Activated T-cell treated with anti-CD3 and anti-CD28 coated beads for 24 hours (primary cell): ENCODE measurements around the gene NR6A1.

ENCODE experiments used
- DNase-seq: peaks from one replicate; pipeline ENCODE4 v3.0.0-alpha.2; 2020; ENCODE audit warnings: low read depth

The NR6A1 gene

GRCh38 chr9:124488641-124489210 lies 282.4 kb downstream of the NR6A1 start:
- DNase-seq = no peak

GRCh38 chr9:124487260-124488182 lies 283.6 kb downstream of the NR6A1 start:
- no peak for DNase-seq

GRCh38 chr9:124486778-124487259 lies 284.3 kb downstream of the NR6A1 start:
- no peak for DNase-seq

GRCh38 chr9:124485936-124486335 lies 285.2 kb downstream of the NR6A1 start:
- DNase-seq = no peak

GRCh38 chr9:124485201-124485600 lies 285.9 kb downstream of the NR6A1 start:
- no peak for DNase-seq

GRCh38 chr9:124483481-124483880 lies 287.6 kb downstream of the NR6A1 start:
- DNase-seq = no peak

- DNase-seq = no peak
Measured at GRCh38 chr9:124482431-124483031, 288.6 kb downstream of the NR6A1 start.

- no peak for DNase-seq
Measured at GRCh38 chr9:124481115-124481514, 290.0 kb downstream of the NR6A1 start.

- DNase-seq = no peak
Measured at GRCh38 chr9:124480621-124480981, 290.5 kb downstream of the NR6A1 start.

GRCh38 chr9:124479947-124480620 lies 291.0 kb downstream of the NR6A1 start:
- DNase-seq = no peak

- no peak for DNase-seq
Measured at GRCh38 chr9:124479371-124479770, 291.7 kb downstream of the NR6A1 start.

GRCh38 chr9:124478354-124478753 lies 292.8 kb downstream of the NR6A1 start:
- DNase-seq = no peak

- no peak for DNase-seq
Measured at GRCh38 chr9:124477648-124478285, 293.3 kb downstream of the NR6A1 start.

GRCh38 chr9:124477211-124477647 lies 293.9 kb downstream of the NR6A1 start:
- DNase-seq = no peak

GRCh38 chr9:124475868-124476690 lies 295.0 kb downstream of the NR6A1 start:
- no peak for DNase-seq

- DNase-seq = no peak
Measured at GRCh38 chr9:124475158-124475867, 295.8 kb downstream of the NR6A1 start.

- DNase-seq = no peak
Measured at GRCh38 chr9:124474151-124474550, 297.0 kb downstream of the NR6A1 start.

GRCh38 chr9:124473310-124473709 lies 297.8 kb downstream of the NR6A1 start:
- no peak for DNase-seq

GRCh38 chr9:124472770-124473169 lies 298.3 kb downstream of the NR6A1 start:
- DNase-seq = no peak

GRCh38 chr9:124471761-124472160 lies 299.4 kb downstream of the NR6A1 start:
- no peak for DNase-seq
